ENCODE data around the gene SCG3.

Gene SCG3

DNA sequence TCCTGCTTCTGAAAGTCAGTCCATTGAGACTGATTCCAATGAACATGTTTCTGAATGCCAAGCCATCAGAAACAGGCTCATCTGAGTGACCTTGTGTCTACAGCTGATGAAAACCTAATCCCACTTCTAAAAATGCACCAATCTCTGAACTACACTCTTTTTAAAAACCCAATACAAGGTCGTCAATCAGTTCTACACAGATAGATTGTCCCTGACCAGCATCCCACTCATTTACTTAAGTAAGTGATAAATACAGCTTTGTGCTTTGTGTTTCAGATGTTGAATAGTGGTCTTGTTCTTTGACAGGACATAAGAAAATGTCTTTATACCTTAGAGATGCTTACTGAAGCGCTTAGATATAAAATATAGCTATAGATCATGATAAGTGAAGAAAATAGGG is 20.2 kb upstream of the SCG3 start:
- H3F3A ChIP-seq (ENCODE audit: insufficient read depth), result no peaks in the 10 kb centered on the region
- no peak overlapping the region for H2AFZ ChIP-seq (ENCODE audit: low read depth, low read length, severe bottlenecking)
- TF ChIP-seq, protein P1, sequence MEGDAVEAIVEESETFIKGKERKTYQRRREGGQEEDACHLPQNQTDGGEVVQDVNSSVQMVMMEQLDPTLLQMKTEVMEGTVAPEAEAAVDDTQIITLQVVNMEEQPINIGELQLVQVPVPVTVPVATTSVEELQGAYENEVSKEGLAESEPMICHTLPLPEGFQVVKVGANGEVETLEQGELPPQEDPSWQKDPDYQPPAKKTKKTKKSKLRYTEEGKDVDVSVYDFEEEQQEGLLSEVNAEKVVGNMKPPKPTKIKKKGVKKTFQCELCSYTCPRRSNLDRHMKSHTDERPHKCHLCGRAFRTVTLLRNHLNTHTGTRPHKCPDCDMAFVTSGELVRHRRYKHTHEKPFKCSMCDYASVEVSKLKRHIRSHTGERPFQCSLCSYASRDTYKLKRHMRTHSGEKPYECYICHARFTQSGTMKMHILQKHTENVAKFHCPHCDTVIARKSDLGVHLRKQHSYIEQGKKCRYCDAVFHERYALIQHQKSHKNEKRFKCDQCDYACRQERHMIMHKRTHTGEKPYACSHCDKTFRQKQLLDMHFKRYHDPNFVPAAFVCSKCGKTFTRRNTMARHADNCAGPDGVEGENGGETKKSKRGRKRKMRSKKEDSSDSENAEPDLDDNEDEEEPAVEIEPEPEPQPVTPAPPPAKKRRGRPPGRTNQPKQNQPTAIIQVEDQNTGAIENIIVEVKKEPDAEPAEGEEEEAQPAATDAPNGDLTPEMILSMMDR (IDR thresholded peaks at IDR 0.05; ENCODE audit: insufficient read depth, low read length, poor library complexity, severe bottlenecking), result no peak
- TF ChIP-seq EZH2phosphoT487 (conservative IDR thresholded peaks at IDR 0.05; ENCODE audit: low read length), result no peak
- H3K27me3 ChIP-seq (ENCODE audit: low read length), result no peaks in the 10 kb centered on the region
- no peak overlapping the region for H3K4me3 ChIP-seq (ENCODE audit: insufficient read depth, low read length, poor library complexity, severe bottlenecking)
- H3K9me2 ChIP-seq (replicated peaks; ENCODE audit: insufficient read depth, low read length), result no peaks in the 10 kb centered on the region
- no peak overlapping the region for H3K4me2 ChIP-seq (ENCODE audit: low read depth, low read length, poor library complexity, severe bottlenecking)
- no peak overlapping the region for H3K9ac ChIP-seq (ENCODE audit: low read length)
- H3K36me3 ChIP-seq (ENCODE audit: low read length), result no peaks in the 10 kb centered on the region
- H3K9me3 ChIP-seq (ENCODE audit: insufficient read depth, low read length), result no peaks in the 10 kb centered on the region
- no peak overlapping the region for H3K27ac ChIP-seq (ENCODE audit: low read depth, low read length)
- H3K79me2 ChIP-seq (ENCODE audit: insufficient read depth, low read length), result no peaks in the 10 kb centered on the region
- no peaks in the 10 kb centered on the region for H4K20me1 ChIP-seq (ENCODE audit: low read depth, low read length)

DNA sequence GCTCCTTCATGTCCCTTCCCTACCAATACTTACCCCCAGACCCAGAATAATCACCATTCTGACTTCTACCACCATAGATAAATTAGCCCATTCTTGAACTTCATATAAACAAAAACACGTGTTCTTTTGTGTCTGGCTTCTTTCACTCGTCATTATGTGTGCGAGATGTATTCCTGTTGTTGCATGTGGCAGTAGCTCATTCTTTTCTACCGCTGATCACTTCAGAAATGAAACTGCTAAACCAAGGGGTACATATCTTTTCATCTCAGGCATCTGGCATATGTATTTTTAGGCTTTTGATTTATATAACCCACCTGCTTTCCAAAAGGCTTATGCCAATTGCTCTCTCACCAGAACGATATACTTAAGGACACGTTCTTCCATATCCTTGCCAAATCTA is 13.8 kb upstream of the SCG3 start:
- Histone ChIP-seq H3K9me2 (replicated peaks; ENCODE audit: insufficient read depth, low read length) (no peaks in the 10 kb centered on the region), H2AFZ (ENCODE audit: low read depth, low read length, severe bottlenecking) (no peak overlapping the region), H3K27ac (ENCODE audit: low read depth, low read length) (no peak overlapping the region)

DNA sequence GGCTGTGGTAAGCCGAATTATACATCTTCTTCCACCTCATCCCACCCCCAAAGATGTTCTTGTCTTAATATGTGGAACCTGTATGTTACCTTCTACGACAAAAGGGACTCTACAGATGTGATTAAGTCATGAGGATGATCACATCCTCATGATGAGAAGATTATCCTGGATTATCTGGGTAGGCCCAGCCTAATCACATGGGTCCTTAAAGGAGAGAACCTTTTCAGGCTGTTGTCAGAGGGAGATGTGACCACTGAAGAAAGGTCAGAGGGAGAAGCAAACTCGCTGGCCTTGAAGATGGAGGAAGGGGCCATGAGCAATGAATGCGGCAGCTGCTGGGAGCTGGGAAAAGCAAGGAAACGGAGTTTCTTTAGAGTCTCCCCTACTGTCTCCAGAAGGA is 12.9 kb upstream of the SCG3 start:
- TF ChIP-seq, protein P1 (IDR thresholded peaks at IDR 0.05; ENCODE audit: insufficient read depth, low read length, poor library complexity, severe bottlenecking), result no peak
- H3K9me2 ChIP-seq (replicated peaks; ENCODE audit: insufficient read depth, low read length), result no peaks in the 10 kb centered on the region
- no peaks in the 10 kb centered on the region for H3K79me2 ChIP-seq (ENCODE audit: insufficient read depth, low read length)
- no peaks in the 10 kb centered on the region for H3K9me3 ChIP-seq (ENCODE audit: insufficient read depth, low read length)
- no peak overlapping the region for H3K4me2 ChIP-seq (ENCODE audit: low read depth, low read length, poor library complexity, severe bottlenecking)
- H3K27me3 ChIP-seq (ENCODE audit: low read length), result no peaks in the 10 kb centered on the region
- H4K20me1 ChIP-seq (ENCODE audit: low read depth, low read length), result no peaks in the 10 kb centered on the region
- no peak overlapping the region for H3K4me3 ChIP-seq (ENCODE audit: insufficient read depth, low read length, poor library complexity, severe bottlenecking)
- H3K9ac ChIP-seq (ENCODE audit: low read length), result no peak overlapping the region
- H3F3A ChIP-seq (ENCODE audit: insufficient read depth), result no peaks in the 10 kb centered on the region
- H3K36me3 ChIP-seq (ENCODE audit: low read length), result no peaks in the 10 kb centered on the region
- no peak overlapping the region for H3K27ac ChIP-seq (ENCODE audit: low read depth, low read length)
- H2AFZ ChIP-seq (ENCODE audit: low read depth, low read length, severe bottlenecking), result no peak overlapping the region

More for the DNA sequence above, 13.8 kb upstream of the SCG3 start:
- Histone ChIP-seq H3K4me3 (ENCODE audit: insufficient read depth, low read length, poor library complexity, severe bottlenecking) (no peak overlapping the region), H3K9ac (ENCODE audit: low read length) (no peak overlapping the region), H3F3A (ENCODE audit: insufficient read depth) (no peaks in the 10 kb centered on the region), H3K27me3 (ENCODE audit: low read length) (no peaks in the 10 kb centered on the region), H3K36me3 (ENCODE audit: low read length) (no peaks in the 10 kb centered on the region), H3K79me2 (ENCODE audit: insufficient read depth, low read length) (no peaks in the 10 kb centered on the region), H4K20me1 (ENCODE audit: low read depth, low read length) (no peaks in the 10 kb centered on the region), H3K9me3 (ENCODE audit: insufficient read depth, low read length) (no peaks in the 10 kb centered on the region), H3K4me2 (ENCODE audit: low read depth, low read length, poor library complexity, severe bottlenecking) (no peak overlapping the region)
- TF ChIP-seq, protein P1 (IDR thresholded peaks at IDR 0.05; ENCODE audit: insufficient read depth, low read length, poor library complexity, severe bottlenecking), result no peak
- no peak for TF ChIP-seq EZH2phosphoT487 (conservative IDR thresholded peaks at IDR 0.05; ENCODE audit: low read length)

DNA sequence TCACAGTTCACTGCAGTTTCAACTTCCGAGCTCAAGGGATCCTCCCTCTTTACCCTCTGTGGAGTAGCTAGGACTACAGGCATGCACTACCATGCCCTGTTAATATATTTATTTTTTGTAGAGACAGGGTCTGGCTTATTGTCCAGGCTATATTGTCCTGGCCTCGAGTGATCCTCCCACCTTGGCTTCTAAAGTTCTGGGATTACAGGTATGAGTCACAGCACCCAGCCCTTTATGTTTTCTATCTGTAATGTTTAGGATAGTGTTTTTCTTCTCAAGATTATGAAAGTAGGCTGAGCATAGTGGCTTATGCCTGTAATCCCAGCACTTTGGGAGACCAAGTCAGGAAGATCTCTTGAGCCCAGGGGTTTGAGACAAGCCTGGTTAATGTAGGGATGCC is 11.9 kb upstream of the SCG3 start:
- no peaks in the 10 kb centered on the region for H4K20me1 ChIP-seq (ENCODE audit: low read depth, low read length)
- TF ChIP-seq EZH2phosphoT487 (conservative IDR thresholded peaks at IDR 0.05; ENCODE audit: low read length), result no peak
- TF ChIP-seq, protein P1 (IDR thresholded peaks at IDR 0.05; ENCODE audit: insufficient read depth, low read length, poor library complexity, severe bottlenecking), result no peak
- H3K79me2 ChIP-seq (ENCODE audit: insufficient read depth, low read length), result no peaks in the 10 kb centered on the region
- no peaks in the 10 kb centered on the region for H3K36me3 ChIP-seq (ENCODE audit: low read length)
- H3F3A ChIP-seq (ENCODE audit: insufficient read depth), result no peaks in the 10 kb centered on the region
- H3K27me3 ChIP-seq (ENCODE audit: low read length), result no peaks in the 10 kb centered on the region
- H3K4me3 ChIP-seq (ENCODE audit: insufficient read depth, low read length, poor library complexity, severe bottlenecking), result no peak overlapping the region
- H2AFZ ChIP-seq (ENCODE audit: low read depth, low read length, severe bottlenecking), result no peak overlapping the region
- no peak overlapping the region for H3K27ac ChIP-seq (ENCODE audit: low read depth, low read length)
- no peak overlapping the region for H3K9ac ChIP-seq (ENCODE audit: low read length)
- no peak overlapping the region for H3K4me2 ChIP-seq (ENCODE audit: low read depth, low read length, poor library complexity, severe bottlenecking)
- no peaks in the 10 kb centered on the region for H3K9me2 ChIP-seq (replicated peaks; ENCODE audit: insufficient read depth, low read length)
- H3K9me3 ChIP-seq (ENCODE audit: insufficient read depth, low read length), result no peaks in the 10 kb centered on the region

Measured in SU-DHL-6 (cell line).